ENCODE measurements around the gene PRDM4.
A peak's percentile ranks its signal among the peaks of the same experiment; 100 is the strongest.

Gene PRDM4

GRCh38 chr12:107760809-107761501 lies at the start of gene PRDM4:
Gene PRDM4, minus strand, starts transcription at chr12:107761137. Its CDS starts 622 bp downstream, at chr12:107760515.
- peak; percentile 44 to 95 (median 87) for DNase-seq

- no peak for DNase-seq
Observed at GRCh38 chr12:107807471-107808150, 46.7 kb upstream of the PRDM4 start.

GRCh38 chr12:107805488-107806180 lies 44.7 kb upstream of the PRDM4 start:
- no peak for DNase-seq

GRCh38 chr12:107803092-107803491 lies 42.2 kb upstream of the PRDM4 start:
- no peak for DNase-seq

GRCh38 chr12:107801150-107801549 lies 40.2 kb upstream of the PRDM4 start:
- DNase-seq: no peak

- no peak for DNase-seq
Observed at GRCh38 chr12:107798580-107798979, 37.6 kb upstream of the PRDM4 start.

- no peak for DNase-seq
Observed at GRCh38 chr12:107794451-107794850, 33.5 kb upstream of the PRDM4 start.

- no peak for DNase-seq
Observed at GRCh38 chr12:107791465-107792089, 30.6 kb upstream of the PRDM4 start.

GRCh38 chr12:107788690-107789458 lies 27.9 kb upstream of the PRDM4 start:
- DNase-seq: no peak

GRCh38 chr12:107788281-107788680 lies 27.3 kb upstream of the PRDM4 start:
- DNase-seq: no peak

GRCh38 chr12:107783406-107784376 lies 22.8 kb upstream of the PRDM4 start:
- DNase-seq: no peak

GRCh38 chr12:107782067-107782466 lies 21.1 kb upstream of the PRDM4 start:
- DNase-seq: no peak

- peak in 1 of 51 donors; percentile 3 for DNase-seq
Observed at GRCh38 chr12:107780298-107780697, 19.4 kb upstream of the PRDM4 start.

- DNase-seq: peak in 1 of 51 donors; percentile 5
Observed at GRCh38 chr12:107779077-107779831, 18.3 kb upstream of the PRDM4 start.

GRCh38 chr12:107778383-107779025 lies 17.6 kb upstream of the PRDM4 start:
- no peak for DNase-seq

GRCh38 chr12:107776171-107776570 lies 15.2 kb upstream of the PRDM4 start:
- no peak for DNase-seq

- peak in 2 of 51 donors; percentile 1 to 6 for DNase-seq
Observed at GRCh38 chr12:107775093-107775721, 14.3 kb upstream of the PRDM4 start.
